Heart left ventricle (tissue), 16 donors: ENCODE results near the gene DAD1. TPM values are rescaled to one million over a fixed set of nuclear protein-coding genes. Genes with fewer than 3 reads are reported as not detected.

Experiments used
- ATAC-seq, 4 donors: fragments of 200-7000 bp; cut with Tn5 transposase; one replicate each; pipeline ENCODE4 v1.9.1; 2020 to 2022; ENCODE audit warnings: moderate library complexity in 4 of 4, mild to moderate bottlenecking in 3 of 4, moderate number of reproducible peaks in 1 of 4
- DNase-seq, 5 donors: peaks; one replicate each; pipeline ENCODE4 v3.0.0-alpha.2; 2020
- H3K27ac ChIP-seq, 12 donors: fragments of 200-600 bp; sonication (generic) in 4 of 12; one replicate each; pipeline versions ENCODE4 v1.5.0 to v1.8.0; 2016 to 2022; ENCODE audit warnings: mild to moderate bottlenecking in 2 of 12
- H3K27me3 ChIP-seq, 9 donors: fragments of 200-600 bp; sonication (generic) in 2 of 9; one replicate each; pipeline versions ENCODE4 v1.5.1 to v1.8.0; 2016 to 2022; ENCODE audit warnings: mild to moderate bottlenecking in 3 of 9
- H3K36me3 ChIP-seq, 9 donors: fragments of 200-600 bp; sonication (generic) in 2 of 9; one replicate each; pipeline versions ENCODE4 v1.5.0 to v1.8.0; 2018 to 2022; ENCODE audit warnings: mild to moderate bottlenecking in 2 of 9
- H3K4me1 ChIP-seq, 12 donors: fragments of 200-600 bp; sonication (generic) in 4 of 12; one replicate each; pipeline versions ENCODE4 v1.5.0 to v1.8.0; 2016 to 2022; ENCODE audit warnings: mild to moderate bottlenecking in 3 of 12
- H3K4me3 ChIP-seq, 12 donors: fragments of 200-600 bp; sonication (generic) in 4 of 12; one replicate each; pipeline versions ENCODE4 v1.5.0 to v1.8.0; 2017 to 2022; ENCODE audit warnings: mild to moderate bottlenecking in 9 of 12, moderate library complexity in 4 of 12
- H3K9me3 ChIP-seq, 12 donors: fragments of 200-600 bp; sonication (generic) in 4 of 12; one replicate each; pipeline versions ENCODE4 v1.5.0 to v1.8.0; 2016 to 2022; ENCODE audit warnings: mild to moderate bottlenecking in 1 of 12
- CTCF ChIP-seq, 12 donors: fragments of 200-600 bp; sonication (generic) in 4 of 12; IDR thresholded peaks; one replicate each; pipeline versions ENCODE4 v1.5.0 to v1.8.0; 2018 to 2022; ENCODE audit warnings: antibody characterized with exemption in 12 of 12, mild to moderate bottlenecking in 5 of 12
- POLR2A ChIP-seq, 2 donors: fragments of 450-650 bp; IDR thresholded peaks; one replicate each; pipeline ENCODE4 v1.6.1; 2017; ENCODE audit warnings: antibody characterized with exemption in 2 of 2, mild to moderate bottlenecking in 2 of 2, moderate library complexity in 2 of 2
- WGBS, 4 donors: extraction: QIAGEN DNeasy Blood & Tissue Kit in 2 of 4; methylation state at CpG; one replicate each; pipeline versions ENCODE4 v1.1.5 to v1.1.7; 2013 to 2018; 5-methylcytosine and 5-hydroxymethylcytosine counted together
- intact Hi-C, 10 donors: fragments of 100-400 bp; cut with DNase I; formaldehyde crosslinking; loops; one replicate each; pipeline versions ENCODE4 v1.11.1 to v1.14.2; 2022
- polyA plus RNA-seq, 2 donors: library from polyadenylated mRNA; stranded (reverse); fragments of 200-250 nt; gene quantifications; one replicate each; pipeline ENCODE4 v1.2.3, GENCODE V29; 2013
- total RNA-seq, 9 donors: library from RNA; depleted of rRNA in 2 of 9; stranded (reverse); fragments of >200 nt in 2 of 9; fragmentation: NEBNext Ultra II Directional in 3 of 9; extraction: Animal tissue kit (Norgen Biotek cat#: 25700) in 3 of 9; gene quantifications; one replicate each; pipeline versions ENCODE4 v1.1.0 to v1.2.4, GENCODE V29; 2016 to 2023
- donor health status: ischemic (EF 13 %, LVEDD 7.1; RV severe dilation, severe dysfunction).
- donor health status: healthy with polysubstance abuse.
- donor health status: DM: no; HTN: yes; CAD: no.
- donor health status: DM: no; HTN: no; CAD: no.
- donor health status: ischemic (EF 25% LVEDD 6.9; RV normal size, moderate dysfunction).
- donor health status: ischemic (EF 25% LVEDD 5.7; RV mildly dilated, moderate dysfunction).
- donor health status: healthy.
- donor health status: DM: yes; HTN: yes; CAD: no.
- donor health status: ischemic (EF 35%, LVEDD 5.7; RV mildly dilated, moderate dysfunction).
- donor health status: nonischemic (EF 11% LVEDD 7.7; RV severe dilation, severe dysfunction).
- donor health status: DM: yes; HTN: yes; CAD: no.
- donor health status: PGD.
- donor health status: ischemic (EF 29% LVEDD 5.4; RV normal size, mild dysfunction).
- donor health status: nonischemic (EF 23%, LVEDD 6.1; RV moderate dilation, normal function).

Gene DAD1
- total and polyA plus RNA-seq, 11 donors: 108 to 402 (median 147) TPM

GRCh38 chr14:22524115-22524783, 64.8 kb downstream of the DAD1 start:
- DNase-seq (no peak), ATAC-seq (no peak)
- Histone ChIP-seq H3K4me3 (peak overlapping the region in 1 of 12 donors; percentile 28), H3K9me3 (no peaks in the 10 kb centered on the region), H3K4me1 (peaks cover 0 to 31% (median under 1%) of the 10 kb centered on the region in 12 donors), H3K27ac (peak overlapping the region in 1 of 12 donors; percentile 54), H3K27me3 (no peaks in the 10 kb centered on the region), H3K36me3 (no peaks in the 10 kb centered on the region)
- TF ChIP-seq POLR2A (IDR thresholded peaks at IDR 0.05) (no peak), CTCF (IDR thresholded peaks at IDR 0.05) (no peak)
- intact Hi-C loops: no loop called here
- WGBS, 4 donors: 93 to 97% (median 95%) methylated on average over 11 of the region's 11 CpGs

DNA sequence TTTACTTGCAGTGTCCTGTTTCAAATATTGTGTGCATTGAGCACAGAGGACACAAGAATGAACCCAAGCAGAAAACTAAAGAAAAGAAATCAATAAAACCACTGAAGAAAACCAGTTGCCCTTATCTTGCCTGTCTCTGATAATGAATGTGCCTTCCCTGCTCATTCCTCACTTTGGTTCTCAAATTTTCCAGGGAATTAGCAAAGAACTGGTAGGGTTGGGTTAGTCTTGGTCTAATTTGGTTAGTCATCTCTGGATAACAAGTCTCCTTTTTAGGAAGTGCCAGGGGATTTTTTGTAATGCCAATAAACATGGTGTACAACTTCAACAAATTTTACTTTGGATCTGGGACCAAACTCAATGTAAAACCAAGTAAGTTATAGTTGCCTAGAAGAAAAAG, 65.7 kb downstream of the DAD1 start:
- Histone ChIP-seq H3K36me3 (no peaks in the 10 kb centered on the region), H3K4me1 (peaks cover 0 to 31% (median under 1%) of the 10 kb centered on the region in 12 donors), H3K9me3 (no peaks in the 10 kb centered on the region), H3K27ac (peak overlapping the region in 1 of 12 donors; percentile 54), H3K4me3 (peak overlapping the region in 1 of 12 donors; percentile 28), H3K27me3 (no peaks in the 10 kb centered on the region)
- TF ChIP-seq CTCF (IDR thresholded peaks at IDR 0.05): no peak
- DNase-seq: no peak
- ATAC-seq: no peak
- intact Hi-C loops: no loop called here

DNA sequence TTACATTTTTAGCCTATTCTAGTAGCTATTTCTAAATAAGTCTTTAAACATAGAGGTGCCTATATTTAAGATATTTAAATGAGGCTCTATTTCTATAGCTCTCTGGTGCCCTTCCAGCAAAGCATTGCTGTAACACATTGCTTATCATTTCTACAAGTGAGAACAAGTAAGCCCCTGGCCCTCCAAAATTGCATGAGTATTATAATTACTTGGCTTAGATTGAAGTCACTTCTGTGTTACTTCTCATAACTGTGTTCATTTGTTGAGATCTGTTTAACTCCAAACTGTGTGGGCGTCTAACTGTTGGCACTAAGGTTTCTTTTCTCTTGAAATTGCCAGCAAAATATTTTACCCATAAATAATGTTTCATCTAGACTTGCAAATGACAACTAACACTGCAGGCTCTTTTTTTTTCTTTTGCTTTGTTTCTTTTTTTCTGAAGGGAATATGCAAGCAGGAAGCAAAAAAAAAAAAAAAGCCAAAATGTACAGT, 66.5 kb downstream of the DAD1 start:
- H3K4me1 ChIP-seq: peaks cover 0 to 31% (median under 1%) of the 10 kb centered on the region in 12 donors
- DNase-seq: no peak
- intact Hi-C loops: no loop called here
- H3K27ac ChIP-seq: peak overlapping the region in 1 of 12 donors; percentile 77
- no peaks in the 10 kb centered on the region for H3K9me3 ChIP-seq
- TF ChIP-seq POLR2A (IDR thresholded peaks at IDR 0.05): no peak
- TF ChIP-seq CTCF (IDR thresholded peaks at IDR 0.05): no peak
- H3K27me3 ChIP-seq: no peaks in the 10 kb centered on the region
- 81 to 94% (median 89%) methylated on average over 1 of the region's 1 CpG for WGBS, 4 donors
- no peaks in the 10 kb centered on the region for H3K36me3 ChIP-seq
- ATAC-seq: no peak
- peak overlapping the region in 1 of 12 donors; percentile 25 for H3K4me3 ChIP-seq

DNA sequence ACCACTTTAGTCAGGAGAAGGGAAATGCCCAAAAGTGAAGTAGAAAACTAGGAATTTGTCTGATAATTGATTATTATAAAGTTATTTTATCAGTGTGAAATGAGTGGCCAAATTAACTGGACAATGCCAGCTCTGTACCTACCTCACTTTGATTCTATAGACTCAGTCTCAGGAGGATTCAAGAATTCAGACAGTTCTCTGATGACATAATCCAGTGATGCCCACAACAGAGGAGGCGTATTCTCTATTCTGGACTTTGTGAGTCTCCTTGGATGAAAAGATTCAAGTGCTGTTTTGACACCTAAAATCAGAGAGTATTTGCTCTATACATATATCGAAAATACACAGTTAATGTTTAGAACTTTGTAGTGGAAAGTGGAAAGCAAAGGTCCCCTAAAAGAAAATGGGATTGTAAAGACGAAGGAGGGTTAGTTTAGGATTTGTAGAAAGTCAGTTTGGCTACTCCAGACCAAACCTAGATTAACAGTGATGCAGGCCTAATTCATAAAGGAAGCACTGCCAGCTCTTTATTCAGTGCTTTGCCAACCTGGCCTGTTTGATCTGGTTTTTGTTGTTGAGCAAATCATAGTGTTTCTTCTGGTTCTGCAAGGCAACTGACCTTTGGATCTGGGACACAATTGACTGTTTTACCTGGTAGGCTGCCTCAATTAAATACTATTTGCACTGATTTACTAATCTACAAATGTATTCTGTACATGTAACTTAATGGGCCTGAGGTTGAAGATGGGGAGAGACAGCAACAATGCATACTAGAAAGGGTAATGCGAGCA, 67.4 kb downstream of the DAD1 start:
- intact Hi-C loops: no loop called here
- H3K27ac ChIP-seq: peak overlapping the region in 1 of 12 donors; percentile 77
- no peaks in the 10 kb centered on the region for H3K9me3 ChIP-seq
- ATAC-seq (no peak), DNase-seq (no peak)
- TF ChIP-seq CTCF (IDR thresholded peaks at IDR 0.05) (no peak), POLR2A (IDR thresholded peaks at IDR 0.05) (no peak)
- H3K27me3 ChIP-seq: no peaks in the 10 kb centered on the region
- 73 to 99% (median 77%) methylated on average over 4 of the region's 4 CpGs for WGBS, 4 donors
- no peaks in the 10 kb centered on the region for H3K36me3 ChIP-seq
- H3K4me1 ChIP-seq: peaks cover 0 to 31% (median under 1%) of the 10 kb centered on the region in 12 donors
- peak overlapping the region in 1 of 12 donors; percentile 33 for H3K4me3 ChIP-seq
